Measurements from ENCODE around the gene KCNJ1. TPM values are rescaled to one million over a fixed set of nuclear protein-coding genes. Genes with fewer than 3 reads are reported as not detected.

Gene KCNJ1
- total and polyA plus RNA-seq, 2 experiments from 2014 or later = 0.16 TPM; not detected in 1

- no peak for TF ChIP-seq ETS1 (IDR thresholded peaks at IDR 0.05)
- TF ChIP-seq POLR2AphosphoS5 (IDR thresholded peaks at IDR 0.05; ENCODE audit: low read depth) = no peak
- no peak for TF ChIP-seq CREB1 (CRISPR knock-in tag; IDR thresholded peaks at IDR 0.05; ENCODE audit: low read depth)
- no peak for TF ChIP-seq JUNB (IDR thresholded peaks at IDR 0.05; ENCODE audit: unreplicated experiment)
- no peak for TF ChIP-seq NANOG (IDR thresholded peaks at IDR 0.05; ENCODE audit: borderline replicate concordance)
- TF ChIP-seq ZNF462 (CRISPR knock-in tag; IDR thresholded peaks at IDR 0.05) = no peak
- TF ChIP-seq EZH2phosphoT487 (IDR thresholded peaks at IDR 0.05; ENCODE audit: unreplicated experiment) = no peak
- no peak for TF ChIP-seq ZNF114 (CRISPR knock-in tag; IDR thresholded peaks at IDR 0.05)
Measured at GRCh38 chr11:128860571-128861361, 6.3 kb downstream of the KCNJ1 start (continued).

Measured in GM23338 (cell line).